HFF-Myc (cell line): ENCODE results near the gene CCL28.

ENCODE experiments used
- DNase-seq: peaks from one replicate; pipeline ENCODE4 v3.0.0-alpha.2; 2011; ENCODE audit warnings: low read depth; ENCODE audit errors: extremely low read depth
- H3K4me3 ChIP-seq: replicated peaks from 2 replicates; pipeline ENCODE4 v1.5.1; 2011; ENCODE audit warnings: low read depth, mild to moderate bottlenecking, control low read depth, low read length
- TF ChIP-seq, protein P1 (sequence below): IDR thresholded peaks from 2 replicates; pipeline ENCODE4 v1.5.1; 2012; ENCODE audit warnings: mild to moderate bottlenecking, low read depth, low read length, control low read depth; ENCODE audit errors: missing control alignments

The CCL28 gene

DNA sequence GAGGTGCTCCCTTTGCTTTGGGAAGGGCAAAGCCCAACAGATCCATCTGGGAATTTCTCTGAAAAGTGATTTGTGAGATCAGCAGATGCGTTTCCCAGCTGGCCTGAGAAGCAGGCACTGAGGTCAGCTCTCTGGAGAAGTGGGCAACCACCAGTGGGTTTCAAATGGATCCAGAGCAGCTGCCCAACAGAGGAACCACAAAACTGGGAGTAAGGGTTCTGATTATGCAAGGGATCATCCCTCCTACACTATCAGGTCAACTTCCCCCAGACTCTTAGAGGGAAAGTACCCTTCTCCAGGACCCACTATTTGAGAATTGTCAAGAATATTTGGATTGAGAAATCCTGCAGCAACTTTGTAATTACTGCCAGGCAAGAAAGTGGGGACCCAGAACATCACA, 21.7 kb downstream of the CCL28 start:
- H3K4me3 ChIP-seq: no peak overlapping the region
- TF ChIP-seq, protein P1, sequence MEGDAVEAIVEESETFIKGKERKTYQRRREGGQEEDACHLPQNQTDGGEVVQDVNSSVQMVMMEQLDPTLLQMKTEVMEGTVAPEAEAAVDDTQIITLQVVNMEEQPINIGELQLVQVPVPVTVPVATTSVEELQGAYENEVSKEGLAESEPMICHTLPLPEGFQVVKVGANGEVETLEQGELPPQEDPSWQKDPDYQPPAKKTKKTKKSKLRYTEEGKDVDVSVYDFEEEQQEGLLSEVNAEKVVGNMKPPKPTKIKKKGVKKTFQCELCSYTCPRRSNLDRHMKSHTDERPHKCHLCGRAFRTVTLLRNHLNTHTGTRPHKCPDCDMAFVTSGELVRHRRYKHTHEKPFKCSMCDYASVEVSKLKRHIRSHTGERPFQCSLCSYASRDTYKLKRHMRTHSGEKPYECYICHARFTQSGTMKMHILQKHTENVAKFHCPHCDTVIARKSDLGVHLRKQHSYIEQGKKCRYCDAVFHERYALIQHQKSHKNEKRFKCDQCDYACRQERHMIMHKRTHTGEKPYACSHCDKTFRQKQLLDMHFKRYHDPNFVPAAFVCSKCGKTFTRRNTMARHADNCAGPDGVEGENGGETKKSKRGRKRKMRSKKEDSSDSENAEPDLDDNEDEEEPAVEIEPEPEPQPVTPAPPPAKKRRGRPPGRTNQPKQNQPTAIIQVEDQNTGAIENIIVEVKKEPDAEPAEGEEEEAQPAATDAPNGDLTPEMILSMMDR: no peak
- DNase-seq: no peak

DNA sequence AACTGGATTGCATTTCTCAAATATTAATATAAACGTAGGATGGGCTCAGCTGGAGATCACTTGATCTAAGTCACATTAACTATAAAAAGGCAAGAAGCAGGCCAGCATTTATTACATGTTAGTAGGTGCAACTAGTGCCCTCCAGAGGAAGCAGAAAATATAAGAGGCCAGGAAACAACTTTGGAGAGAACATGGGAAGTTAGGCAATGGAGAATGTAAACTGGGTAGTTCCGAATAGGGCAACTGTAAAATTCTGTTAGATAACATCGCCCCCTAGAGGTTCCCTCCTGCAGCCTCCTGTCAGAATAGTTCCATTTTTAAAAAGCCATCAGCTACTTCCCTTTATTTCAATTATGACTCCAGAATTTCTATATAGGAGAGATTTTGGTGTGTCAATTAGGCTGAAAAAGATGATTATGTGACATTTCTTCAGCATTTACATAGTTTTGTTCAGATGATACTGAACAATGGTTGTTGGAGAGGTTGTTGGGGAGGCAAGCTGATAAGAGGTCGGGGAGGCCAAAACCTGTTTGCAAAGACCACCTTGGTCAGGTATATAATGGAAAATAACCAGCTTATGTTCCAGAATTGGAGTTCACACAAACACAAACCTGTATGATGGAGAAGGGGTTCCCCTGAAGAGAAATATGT, 22.4 kb downstream of the CCL28 start:
- TF ChIP-seq, protein P1: peak; percentile 88
- DNase-seq: peak; percentile 89
- H3K4me3 ChIP-seq: no peak overlapping the region

DNA sequence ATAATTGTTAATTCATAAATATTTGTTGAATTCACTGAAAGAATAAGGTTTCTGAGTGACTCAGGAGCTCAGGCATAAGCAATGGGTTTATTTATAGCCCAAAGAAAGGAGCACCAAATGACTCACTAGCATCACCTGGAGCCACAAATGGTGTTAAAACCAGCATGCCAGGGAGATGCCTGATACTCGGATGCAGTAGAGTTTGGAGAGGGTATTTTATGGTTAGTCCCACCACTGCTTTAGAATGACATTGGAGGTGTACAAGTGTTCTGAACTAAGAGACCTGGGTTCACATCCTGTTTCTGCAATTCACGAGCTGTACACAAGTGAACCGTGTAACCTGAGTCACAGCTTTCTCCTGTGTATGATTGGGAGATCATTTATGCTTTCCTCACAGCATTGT, 25.2 kb downstream of the CCL28 start:
- H3K4me3 ChIP-seq: no peak overlapping the region
- TF ChIP-seq, protein P1: no peak
- DNase-seq: no peak

DNA sequence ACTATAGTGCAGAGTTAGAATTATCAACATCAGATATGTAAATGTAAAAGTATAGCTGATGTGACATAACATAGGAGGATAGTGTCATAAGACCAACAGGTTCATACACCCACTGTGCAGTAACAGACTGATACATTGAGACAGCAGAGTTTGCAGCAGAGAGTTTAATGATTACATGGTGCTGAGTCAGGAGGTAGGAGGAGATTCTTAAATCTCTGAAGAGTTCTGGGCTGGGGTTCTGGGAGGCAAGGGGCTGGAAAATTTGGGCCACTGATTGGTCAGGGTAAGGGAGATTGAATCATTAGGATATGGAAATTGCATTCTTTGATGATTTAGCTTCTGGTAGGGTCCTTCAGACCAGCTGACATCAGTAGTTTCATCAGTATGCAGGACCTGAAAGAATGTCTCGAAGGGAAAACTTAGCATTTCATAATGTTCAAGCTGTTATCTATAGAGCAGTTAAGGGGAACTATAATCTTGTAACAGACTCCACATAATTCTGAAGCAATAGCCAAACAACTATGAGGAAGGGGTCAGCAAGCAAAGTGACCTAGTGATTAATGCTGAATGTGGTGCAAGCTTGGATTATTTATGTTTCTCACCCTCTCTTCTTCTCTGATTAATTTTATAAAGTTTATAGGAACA, 35.6 kb downstream of the CCL28 start:
- H3K4me3 ChIP-seq: no peak overlapping the region
- DNase-seq: no peak
- TF ChIP-seq, protein P1: no peak

DNA sequence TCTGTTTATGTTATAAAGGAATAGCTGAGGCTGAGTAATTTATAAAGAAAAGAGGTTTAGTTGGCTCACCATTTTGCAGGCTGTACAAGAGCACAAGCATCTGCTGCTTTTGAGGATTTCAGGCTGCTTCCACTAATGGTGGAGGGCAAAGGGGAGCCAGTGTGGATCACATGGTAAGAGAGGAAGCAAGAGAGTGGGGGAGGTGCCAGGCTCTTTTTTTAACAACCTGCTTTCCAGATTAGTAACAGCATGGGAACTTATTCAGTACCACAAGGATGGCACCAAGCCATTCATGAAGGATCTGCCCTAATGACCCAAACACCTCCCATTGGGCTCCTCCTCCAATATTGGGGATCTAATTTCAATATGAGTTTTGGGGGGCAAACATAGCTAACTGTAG, 40.4 kb downstream of the CCL28 start:
- DNase-seq: no peak
- no peak overlapping the region for H3K4me3 ChIP-seq
- TF ChIP-seq, protein P1: no peak

DNA sequence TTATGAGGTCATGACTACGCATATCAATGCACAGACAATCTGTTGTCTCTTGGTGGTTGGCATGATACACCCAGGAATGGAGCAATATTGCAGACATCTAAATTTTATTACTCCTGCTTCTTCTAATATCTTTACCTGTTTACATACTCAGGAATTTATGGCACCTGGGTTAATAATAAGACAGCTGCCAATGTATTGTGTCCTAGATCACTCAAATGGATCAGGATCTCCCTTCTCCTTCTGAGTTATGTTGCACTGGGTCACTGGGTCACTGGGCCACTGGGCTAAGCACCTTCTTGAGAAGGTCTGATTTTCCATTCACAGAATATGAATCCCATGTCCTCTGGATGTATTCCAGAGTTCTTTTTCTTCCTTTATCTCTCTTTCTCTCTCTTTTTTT, 41.8 kb downstream of the CCL28 start:
- DNase-seq: no peak
- TF ChIP-seq, protein P1: no peak

DNA sequence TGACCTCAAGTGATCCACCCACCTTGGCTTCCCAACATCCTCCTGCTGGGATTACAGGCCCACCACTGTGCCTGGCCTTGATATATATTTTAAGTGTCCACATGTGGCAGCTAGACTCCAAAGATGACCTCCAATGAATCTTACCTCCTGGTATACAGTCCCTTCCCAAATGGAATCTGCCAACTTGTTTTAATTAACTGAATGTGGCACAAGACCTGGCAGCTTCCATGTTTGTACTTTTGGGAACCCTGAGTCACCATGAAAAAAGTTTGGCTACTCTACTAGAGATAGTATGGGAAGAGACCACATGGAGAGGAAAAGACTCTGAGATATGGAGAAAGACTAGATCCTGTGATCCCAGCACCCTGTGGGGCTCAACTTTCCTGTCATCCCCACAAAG, 42.5 kb downstream of the CCL28 start:
- H3K4me3 ChIP-seq: no peak overlapping the region
- TF ChIP-seq, protein P1: no peak
- DNase-seq: no peak

More for the DNA sequence above, 41.8 kb downstream of the CCL28 start:
- no peak overlapping the region for H3K4me3 ChIP-seq
